HG03064 (cell line): ENCODE measurements around the gene ZNF592.

Experiments used
- ATAC-seq: cut with Tn5 transposase; IDR thresholded peaks from one replicate; pipeline ENCODE4 v1.9.1; 2021; ENCODE audit warnings: low read depth; ENCODE audit not compliant: unreplicated experiment

ZNF592 gene

GRCh38 chr15:84804005-84804900, 55.9 kb downstream of the ZNF592 start:
- ATAC-seq: no peak

GRCh38 chr15:84805221-84805620, 56.8 kb downstream of the ZNF592 start:
- ATAC-seq: no peak

GRCh38 chr15:84807228-84807627, 58.8 kb downstream of the ZNF592 start:
- no peak for ATAC-seq

- no peak for ATAC-seq
Measured at GRCh38 chr15:84810073-84810840, 61.9 kb downstream of the ZNF592 start.

- ATAC-seq: no peak
Measured at GRCh38 chr15:84811151-84811550, 62.8 kb downstream of the ZNF592 start.

DNA sequence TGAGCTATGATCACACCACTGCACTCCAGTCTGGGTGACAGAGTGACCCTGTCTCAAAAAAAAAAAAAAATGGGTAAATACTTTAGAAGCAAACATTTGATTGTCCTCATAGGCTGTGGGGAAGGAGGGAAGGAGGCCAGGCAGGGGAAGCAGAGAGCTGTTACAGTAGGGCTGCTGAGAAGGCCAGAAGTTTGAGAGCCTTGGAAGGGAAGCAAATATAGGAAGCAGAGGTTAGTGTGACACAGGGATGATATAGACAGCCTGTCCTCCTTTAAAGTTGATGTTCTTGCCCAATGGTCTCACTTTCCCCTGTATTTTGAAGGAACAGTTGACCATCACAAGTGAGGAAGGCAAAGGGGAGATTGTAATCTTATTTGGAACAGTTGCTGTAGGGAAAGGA, 63.4 kb downstream of the ZNF592 start:
- no peak for ATAC-seq

DNA sequence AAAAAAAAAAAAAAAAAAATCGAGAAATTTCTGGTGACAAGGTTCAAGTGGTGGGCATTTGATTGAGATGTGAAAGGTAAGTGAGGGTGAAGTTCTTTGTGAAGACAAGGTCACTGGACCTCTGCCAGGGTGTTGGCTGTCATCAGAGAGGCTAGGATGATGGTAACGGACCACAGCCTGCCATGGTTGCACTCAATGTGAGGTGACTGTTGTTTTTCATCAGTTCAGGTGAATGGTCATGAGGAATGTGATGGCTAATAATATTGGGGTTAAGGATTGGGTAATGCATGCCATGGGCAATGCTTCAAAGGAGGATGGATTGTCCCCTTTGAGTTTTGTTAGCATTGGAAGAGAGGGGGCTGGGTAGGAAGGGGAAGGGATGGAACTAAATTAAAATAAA, 64.5 kb downstream of the ZNF592 start:
- ATAC-seq: no peak

GRCh38 chr15:84813435-84813834, 65.0 kb downstream of the ZNF592 start:
- ATAC-seq: no peak

DNA sequence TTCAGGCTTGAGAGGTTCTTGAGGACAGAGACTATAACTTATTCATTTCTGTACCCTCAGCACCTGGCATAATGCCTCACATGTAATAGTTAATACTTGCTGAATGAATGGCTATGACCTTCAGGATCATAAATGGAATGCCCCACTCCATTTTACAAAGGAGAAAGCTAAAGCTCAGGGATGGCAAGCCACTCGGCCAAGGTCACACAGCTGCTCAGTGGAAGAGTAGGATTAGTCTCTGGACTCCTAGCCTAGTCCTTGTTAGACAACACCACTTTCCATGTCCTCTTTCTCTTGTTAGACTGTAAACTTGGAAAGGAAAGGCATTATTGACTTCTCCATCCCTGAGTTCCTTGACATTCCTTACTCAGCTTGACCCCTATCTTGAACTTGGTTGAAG, 65.5 kb downstream of the ZNF592 start:
- ATAC-seq: no peak

GRCh38 chr15:84814916-84815315, 66.5 kb downstream of the ZNF592 start:
- no peak for ATAC-seq

DNA sequence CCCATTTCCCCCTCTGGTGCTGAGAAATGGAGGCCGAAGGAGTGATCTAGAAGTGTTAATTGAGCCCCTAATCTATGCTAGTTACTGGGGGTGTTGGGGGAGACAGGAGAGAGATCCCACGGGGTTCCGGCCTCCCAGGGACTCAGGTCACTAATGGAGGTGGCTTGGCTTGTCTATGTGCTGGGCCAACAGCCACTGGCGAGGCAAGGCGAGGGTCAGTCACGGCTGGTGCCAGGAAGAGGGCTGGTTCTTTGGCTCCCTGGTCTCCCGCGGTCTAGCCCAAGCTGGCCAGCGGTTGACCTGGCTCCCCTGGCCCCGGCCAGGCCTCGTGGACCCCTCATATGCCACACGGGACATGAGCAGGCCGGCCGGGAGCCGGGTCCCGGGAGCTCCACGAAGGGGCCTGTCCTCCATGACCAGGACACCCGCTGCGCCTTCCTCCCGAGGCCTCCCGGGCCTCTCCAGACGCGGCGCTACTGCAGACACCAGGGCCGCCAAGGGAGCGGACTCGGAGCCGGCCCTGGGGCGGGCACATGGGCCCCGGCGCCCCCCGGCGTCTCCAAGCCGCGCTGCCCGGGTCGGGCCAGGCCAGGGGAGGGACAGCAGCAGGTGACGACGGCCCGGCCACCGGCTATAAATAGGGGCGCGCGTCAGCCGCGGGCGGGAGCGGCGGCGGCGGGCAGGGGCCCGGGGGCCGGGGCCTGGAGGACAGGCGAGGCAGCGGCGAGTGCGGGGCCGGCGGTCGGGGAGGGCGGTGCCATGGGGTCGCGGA, 68.5 kb downstream of the ZNF592 start, which contains the start of gene ALPK3:
ALPK3 (plus strand) TSS at position 663 of the 772 bp plus-strand sequence; CDS start at position 760, 97 bp downstream.
- no peak for ATAC-seq

GRCh38 chr15:84817466-84818081, 69.2 kb downstream of the ZNF592 start:
- no peak for ATAC-seq

DNA sequence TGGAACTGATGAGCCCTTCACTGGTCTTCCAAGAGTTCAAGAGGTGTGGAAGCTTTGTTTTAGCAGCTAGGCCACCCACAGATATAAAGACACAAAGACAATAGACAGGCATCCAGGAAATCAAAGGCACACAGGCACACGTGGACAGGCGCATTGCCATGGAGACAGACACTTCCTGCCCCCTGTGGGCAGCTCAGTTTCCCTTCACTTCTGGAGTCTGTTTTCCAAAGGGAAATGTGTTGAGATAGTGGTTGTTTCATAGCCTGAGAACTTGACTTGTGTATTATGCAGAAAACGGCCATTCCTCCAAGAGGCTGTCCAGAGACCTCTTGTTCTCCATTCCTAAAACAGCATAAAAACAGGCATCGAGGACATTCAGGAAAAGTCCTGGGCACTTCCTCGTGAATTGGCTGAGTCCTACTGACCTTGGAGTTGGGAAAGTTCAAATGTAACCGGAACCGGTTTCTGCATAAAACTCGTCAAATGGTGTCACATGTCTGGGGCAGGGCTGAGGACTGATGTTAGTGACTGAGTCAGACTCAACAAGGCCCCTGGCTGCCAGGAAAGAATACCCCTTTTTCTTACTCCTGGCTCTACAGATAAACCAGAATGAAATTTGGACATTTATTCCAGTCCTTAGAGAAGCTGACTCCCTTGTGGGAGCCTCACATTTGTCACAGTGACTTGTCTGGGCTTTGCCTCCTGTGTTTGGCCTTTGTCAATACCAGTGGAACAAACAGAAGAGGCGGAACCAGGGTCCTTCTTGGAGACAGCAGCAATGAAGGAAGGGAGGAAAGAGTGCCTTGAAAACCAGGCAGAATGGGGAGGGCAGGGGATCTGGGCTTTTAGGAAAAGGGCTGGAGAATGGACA, 70.1 kb downstream of the ZNF592 start:
- ATAC-seq: no peak

DNA sequence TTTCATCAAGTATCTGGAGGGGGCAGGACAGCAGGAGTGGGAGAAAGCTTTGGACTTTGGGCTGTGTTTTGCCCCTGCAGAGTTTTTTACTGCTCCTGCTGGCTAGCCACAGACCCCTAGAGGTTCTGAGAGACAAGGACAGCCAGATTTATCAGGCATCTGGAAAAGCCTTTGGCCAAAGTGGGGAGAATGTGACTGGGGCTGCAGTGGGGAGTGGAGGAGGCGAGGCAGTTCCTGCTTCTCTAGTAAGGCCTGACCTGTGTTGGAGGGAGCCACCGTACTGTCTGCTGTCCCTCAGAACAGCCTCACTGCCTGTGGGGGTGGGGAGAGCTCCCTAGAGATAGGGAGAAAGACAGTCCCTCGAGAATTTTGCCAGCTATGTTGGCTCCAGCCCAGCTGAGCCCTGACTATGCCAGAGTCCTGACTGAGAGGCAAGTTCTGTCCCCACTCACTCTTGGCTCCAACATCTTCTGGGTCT, 70.9 kb downstream of the ZNF592 start:
- no peak for ATAC-seq

DNA sequence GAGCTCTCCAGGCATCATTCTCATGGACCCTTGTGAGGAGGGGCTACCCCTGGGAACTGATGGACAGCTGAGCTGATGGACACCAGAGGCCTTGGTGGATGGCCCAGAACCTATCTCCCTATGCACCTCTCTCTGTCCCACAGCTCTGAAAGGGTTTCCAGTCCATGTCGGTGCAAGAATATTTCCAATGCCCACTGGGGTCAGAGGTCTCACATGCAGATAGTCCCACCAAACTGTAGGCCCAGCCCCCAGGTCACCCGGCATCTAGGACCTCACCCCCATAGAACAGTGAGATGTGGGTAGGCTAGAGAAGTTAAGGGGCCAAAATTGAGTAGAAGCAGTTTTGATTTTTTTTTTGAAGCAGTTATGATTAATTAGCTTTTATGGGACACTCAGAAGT, 71.4 kb downstream of the ZNF592 start:
- no peak for ATAC-seq

DNA sequence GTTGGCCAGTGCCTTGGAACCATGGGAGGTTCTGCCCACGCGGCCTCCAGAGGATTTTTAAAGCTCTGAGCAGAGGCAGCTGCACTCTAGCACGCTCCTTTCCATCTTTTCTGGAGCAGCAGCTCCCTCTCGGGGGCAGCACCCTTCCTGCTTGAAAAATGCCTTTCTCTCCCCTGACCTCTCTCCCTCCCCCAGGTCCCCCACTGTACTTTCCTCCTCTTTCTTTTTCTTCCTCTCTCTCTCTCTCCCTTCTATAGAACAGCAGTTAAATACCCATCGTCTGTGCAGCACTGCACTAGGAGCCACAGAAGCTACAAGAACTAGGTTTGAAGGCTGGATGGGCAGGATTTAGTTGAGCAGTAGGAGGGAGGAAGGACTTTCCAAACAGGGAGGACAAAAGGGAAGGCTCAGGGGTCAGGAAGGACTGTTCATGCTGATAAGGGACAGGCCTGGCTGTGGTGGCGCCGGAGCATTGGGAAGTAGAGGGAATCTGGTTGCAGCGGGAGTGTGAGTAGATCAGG, 73.2 kb downstream of the ZNF592 start:
- no peak for ATAC-seq

- ATAC-seq: no peak
Measured at GRCh38 chr15:84822653-84823281, 74.4 kb downstream of the ZNF592 start.

DNA sequence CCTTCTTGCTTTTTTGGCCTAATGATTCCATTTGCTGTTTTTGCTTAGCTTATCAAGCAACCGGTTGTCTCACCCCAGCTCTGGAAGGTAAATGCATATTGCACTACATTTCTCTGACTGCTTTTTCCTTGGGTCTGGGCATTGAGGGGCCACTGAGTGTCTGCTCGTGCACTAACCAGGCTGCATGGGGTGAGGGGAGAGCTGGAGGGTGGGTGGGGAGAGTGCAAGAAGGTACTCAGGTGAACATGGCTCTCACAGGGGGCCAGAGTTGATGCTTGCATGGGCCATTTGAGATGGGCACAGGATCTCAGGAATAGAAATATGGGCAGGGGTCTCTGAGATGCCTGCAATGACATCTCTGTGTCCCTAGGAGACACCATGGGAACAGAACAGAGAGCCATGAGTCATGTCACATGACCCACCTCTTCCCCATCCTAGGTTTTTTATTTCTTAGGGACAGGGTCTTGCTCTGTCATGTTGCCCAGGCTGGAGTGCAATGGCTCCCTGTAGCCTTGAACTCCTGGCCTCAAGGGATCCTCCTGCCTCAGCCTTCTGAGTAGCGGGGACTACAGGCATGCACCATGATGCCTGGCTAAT, 75.0 kb downstream of the ZNF592 start:
- no peak for ATAC-seq
